Uterus (tissue), 2 donors: ENCODE results near the gene SESTD1.

ENCODE experiments used
- CTCF ChIP-seq, 4 experiments: fragments of 200-600 bp in 2 of 4; fragments of 450-650 bp in 2 of 4; sonication (generic) in 2 of 4; IDR thresholded peaks; one replicate each; pipeline ENCODE4 v1.5.1; 2016 to 2019; ENCODE audit warnings: antibody characterized with exemption in 4 of 4, mild to moderate bottlenecking in 2 of 4, moderate library complexity in 1 of 4
- POLR2A ChIP-seq, 2 donors: fragments of 450-650 bp; IDR thresholded peaks; one replicate each; pipeline ENCODE4 v1.6.1; 2016; ENCODE audit warnings: antibody characterized with exemption in 2 of 2, mild to moderate bottlenecking in 1 of 2, moderate library complexity in 1 of 2

DNA sequence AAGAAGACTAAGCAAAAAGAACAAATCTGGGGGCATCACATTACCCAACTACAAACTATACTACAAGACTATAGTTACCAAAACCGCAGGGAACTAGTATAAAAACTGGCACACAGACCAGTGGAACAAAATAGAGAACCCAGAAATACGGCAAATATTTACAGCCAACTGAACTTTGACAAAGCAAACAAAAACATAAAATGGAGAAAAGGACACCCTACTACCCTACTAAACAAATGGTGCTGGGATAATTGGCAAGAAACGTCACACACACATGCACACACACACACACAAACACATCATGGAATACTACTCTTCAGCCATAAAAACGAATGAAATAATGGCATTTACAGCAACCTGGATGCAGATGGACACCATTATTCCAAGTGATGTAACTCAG lies 53.3 kb downstream of the SESTD1 start:
- TF ChIP-seq CTCF (IDR thresholded peaks at IDR 0.05) = no peak
- TF ChIP-seq POLR2A (IDR thresholded peaks at IDR 0.05) = no peak
